HepG2 (cell line): ENCODE data around the gene PDLIM5. TPM values are rescaled to one million over a fixed set of nuclear protein-coding genes. Genes with fewer than 3 reads are reported as not detected.

ENCODE experiments used
- ARID2 ChIP-seq: sonication (generic); formaldehyde crosslinking; IDR thresholded peaks from 2 replicates; pipeline ENCODE4 v1.8.1; 2022; ENCODE audit warnings: mild to moderate bottlenecking, missing genetic modification reagents, borderline replicate concordance
- CBFB ChIP-seq: sonication (generic); formaldehyde crosslinking; IDR thresholded peaks from 2 replicates; pipeline ENCODE4 v1.4.0; 2020; ENCODE audit warnings: missing genetic modification reagents
- CHCHD3 ChIP-seq: sonication (generic); formaldehyde crosslinking; IDR thresholded peaks from 2 replicates; pipeline ENCODE4 v1.8.0; 2022; ENCODE audit warnings: mild to moderate bottlenecking, missing genetic modification reagents, moderate library complexity
- E2F1 ChIP-seq: sonication (generic); formaldehyde crosslinking; IDR thresholded peaks from 2 replicates; pipeline ENCODE4 v1.5.0; 2020; ENCODE audit warnings: missing genetic modification reagents
- MAZ ChIP-seq, 2 experiments: sonication (generic) in 1 of 2; formaldehyde crosslinking in 1 of 2; IDR thresholded peaks; 2 replicates each; pipeline versions ENCODE4 v1.5.0 to v1.6.1; 2012 to 2020; ENCODE audit warnings: low read depth in 2 of 2, mild to moderate bottlenecking in 2 of 2, borderline replicate concordance in 1 of 2, improper control_type of control experiment in 1 of 2, low read length in 1 of 2, missing genetic modification reagents in 1 of 2, moderate library complexity in 1 of 2
- NKX3-1 ChIP-seq: sonication (generic); formaldehyde crosslinking; IDR thresholded peaks from 2 replicates; pipeline ENCODE4 v1.5.0; 2020; ENCODE audit warnings: missing genetic modification reagents
- PAWR ChIP-seq: sonication (generic); formaldehyde crosslinking; IDR thresholded peaks from 2 replicates; pipeline ENCODE4 v1.4.0; 2020; ENCODE audit warnings: missing genetic modification reagents, mild to moderate bottlenecking, borderline replicate concordance
- POGZ ChIP-seq: sonication (generic); formaldehyde crosslinking; IDR thresholded peaks from 2 replicates; pipeline ENCODE4 v1.4.0; 2020; ENCODE audit warnings: mild to moderate bottlenecking, missing genetic modification reagents
- TCF12 ChIP-seq, 2 experiments: fragments of 450-650 bp in 1 of 2; sonication (generic) in 1 of 2; formaldehyde crosslinking in 1 of 2; IDR thresholded peaks; 2 replicates each; pipeline versions ENCODE4 v1.6.1 to v1.8.0; 2017 to 2022; ENCODE audit warnings: antibody characterized with exemption in 1 of 2, mild to moderate bottlenecking in 1 of 2, missing genetic modification reagents in 1 of 2, moderate library complexity in 1 of 2
- TFDP2 ChIP-seq: sonication (generic); formaldehyde crosslinking; IDR thresholded peaks from 2 replicates; pipeline ENCODE4 v1.4.0; 2020; ENCODE audit warnings: missing genetic modification reagents
- TRAFD1 ChIP-seq: sonication (generic); formaldehyde crosslinking; IDR thresholded peaks from 2 replicates; pipeline ENCODE4 v1.5.1; 2020; ENCODE audit warnings: missing genetic modification reagents, mild to moderate bottlenecking, borderline replicate concordance
- USF2 ChIP-seq, 2 experiments: sonication (generic) in 1 of 2; formaldehyde crosslinking in 1 of 2; IDR thresholded peaks; 2 replicates each; pipeline versions ENCODE4 v1.5.1 to v1.6.1; 2011 to 2020; ENCODE audit warnings: borderline replicate concordance in 1 of 2, low read depth in 1 of 2, low read length in 1 of 2, mild to moderate bottlenecking in 1 of 2, missing genetic modification reagents in 1 of 2, moderate library complexity in 1 of 2
- ZNF275 ChIP-seq: sonication (generic); formaldehyde crosslinking; IDR thresholded peaks from 2 replicates; pipeline ENCODE4 v1.8.0; 2022; ENCODE audit warnings: missing genetic modification reagents, mild to moderate bottlenecking, inconsistent platforms, borderline replicate concordance
- ZNF3 ChIP-seq: IDR thresholded peaks from 2 replicates; pipeline ENCODE4 v1.7.0; 2017; ENCODE audit warnings: inconsistent platforms
- ZNF639 ChIP-seq: conservative IDR thresholded peaks from 2 replicates; pipeline ENCODE4 v1.6.1; 2018; ENCODE audit warnings: missing genetic modification reagents
- ZXDC ChIP-seq: sonication (generic); formaldehyde crosslinking; IDR thresholded peaks from 2 replicates; pipeline ENCODE4 v1.5.0; 2020; ENCODE audit warnings: mild to moderate bottlenecking, missing genetic modification reagents
- polyA plus RNA-seq, 8 experiments: library from polyadenylated mRNA; depleted of rRNA in 3 of 8; stranded (reverse) in 7 of 8; unstranded in 1 of 8; fragments of >200 nt; fragmentation: Illumina TruSeq in 4 of 8; extraction: Trizol in 4 of 8; gene quantifications; 2 replicates each; pipeline versions ENCODE4 v1.2.1 to v1.2.3, GENCODE V29; 2011 to 2016; ENCODE audit warnings: low read depth in 4 of 8, missing spikeins in 1 of 8, mixed read lengths in 1 of 8; ENCODE audit not compliant: insufficient read depth in 1 of 8
- total RNA-seq, 5 experiments: library from RNA; depleted of rRNA; stranded (reverse); fragments of >200 nt; fragmentation: Illumina TruSeq; extraction: Trizol; gene quantifications; 2 replicates each; pipeline ENCODE4 v1.2.3, GENCODE V29; 2016; ENCODE audit warnings: low read depth in 1 of 5

The PDLIM5 gene
- total and polyA plus RNA-seq, 2 of the 13 experiments (the other 11 are each of a cell fraction or from before 2014, with no cell fraction given), result 52.8 to 119 TPM

GRCh38 chr4:94428884-94429283, 22.9 kb upstream of the PDLIM5 start (continued):
- TF ChIP-seq CBFB (CRISPR knock-in tag) (no peak), NKX3-1 (CRISPR knock-in tag) (no peak), ZXDC (CRISPR knock-in tag) (no peak), PAWR (CRISPR knock-in tag) (no peak), TRAFD1 (no peak), TFDP2 (CRISPR knock-in tag) (no peak; the same call in 1 of the 2 replicates), USF2 (IDR thresholded peaks at IDR 0.05; ENCODE audit: low read depth, low read length) (no peak), USF2 (CRISPR knock-in tag; IDR thresholded peaks at IDR 0.05; ENCODE audit: borderline replicate concordance) (no peak), E2F1 (no peak), MAZ (IDR thresholded peaks at IDR 0.05; ENCODE audit: borderline replicate concordance, low read depth, low read length) (no peak), MAZ (CRISPR knock-in tag; IDR thresholded peaks at IDR 0.05; ENCODE audit: low read depth) (no peak), POGZ (CRISPR knock-in tag) (peak; percentile 93), ZNF3 (CRISPR knock-in tag) (no peak), ZNF639 (CRISPR knock-in tag) (no peak), CHCHD3 (no peak), ZNF275 (CRISPR knock-in tag) (no peak), ARID2 (CRISPR knock-in tag) (no peak), TCF12 (IDR thresholded peaks at IDR 0.05) (no peak), TCF12 (CRISPR knock-in tag; IDR thresholded peaks at IDR 0.05) (no peak)
